ENCODE measurements around the gene MOCS3.

The MOCS3 gene

GRCh38 chr20:50926530-50926929 is 32.1 kb upstream of the MOCS3 start:
- no peak overlapping the region for H3K27ac ChIP-seq
- no peak for TF ChIP-seq ZFX (IDR thresholded peaks at IDR 0.05)
- TF ChIP-seq CTCF (conservative IDR thresholded peaks at IDR 0.05), result no peak

- TF ChIP-seq ZFX (IDR thresholded peaks at IDR 0.05), result no peak
- no peak for TF ChIP-seq CTCF (conservative IDR thresholded peaks at IDR 0.05)
- H3K27ac ChIP-seq, result no peak overlapping the region
Measured at GRCh38 chr20:50928469-50928868, 30.1 kb upstream of the MOCS3 start.

GRCh38 chr20:50929299-50930138 is 29.1 kb upstream of the MOCS3 start:
- TF ChIP-seq ZFX (IDR thresholded peaks at IDR 0.05) (no peak), CTCF (conservative IDR thresholded peaks at IDR 0.05) (peak; percentile 97)
- peak overlapping the region; percentile 95 for H3K27ac ChIP-seq

GRCh38 chr20:50930139-50930975 is 28.3 kb upstream of the MOCS3 start:
- peak overlapping the region; percentile 95 for H3K27ac ChIP-seq
- TF ChIP-seq CTCF (conservative IDR thresholded peaks at IDR 0.05) (no peak), ZFX (IDR thresholded peaks at IDR 0.05) (peak; percentile 47)

- TF ChIP-seq CTCF (conservative IDR thresholded peaks at IDR 0.05), result no peak
- no peak for TF ChIP-seq ZFX (IDR thresholded peaks at IDR 0.05)
- H3K27ac ChIP-seq, result peak overlapping the region; percentile 95
Measured at GRCh38 chr20:50930976-50931305, 27.7 kb upstream of the MOCS3 start.

GRCh38 chr20:50931306-50932015 is 27.2 kb upstream of the MOCS3 start, which contains the start of gene ADNP:
Gene ADNP (minus strand): TSS chr20:50931437. CDS start chr20:50903996, 27,441 bp downstream.
- TF ChIP-seq ZFX (IDR thresholded peaks at IDR 0.05) (peak; percentile 77), CTCF (conservative IDR thresholded peaks at IDR 0.05) (peak; percentile 84)
- peak within 1 kb of the TSS; percentile 95 for H3K27ac ChIP-seq
